H9 (cell line): ENCODE results near the gene TOP3B. TPM values are rescaled to one million over a fixed set of nuclear protein-coding genes. Genes with fewer than 3 reads are reported as not detected.
A peak's percentile ranks its signal among the peaks of the same experiment; 100 is the strongest.

Experiments used
- DNase-seq: peaks from one replicate; pipeline ENCODE4 v3.0.0-alpha.2; 2017
- H2AFZ ChIP-seq: one replicate; pipeline ENCODE4 v1.6.1; 2013; ENCODE audit warnings: mild to moderate bottlenecking, low read length, control low read depth, moderate library complexity
- H2AK5ac ChIP-seq: 2 replicates; pipeline ENCODE4 v1.6.1; 2013; ENCODE audit warnings: low read length, control low read depth, mixed read lengths; ENCODE audit not compliant: insufficient read length
- H2BK120ac ChIP-seq: one replicate; pipeline ENCODE4 v1.6.1; 2013; ENCODE audit warnings: low read depth, mild to moderate bottlenecking, low read length, control low read depth, inconsistent platforms; ENCODE audit not compliant: poor library complexity, severe bottlenecking
- H2BK12ac ChIP-seq: 2 replicates; pipeline ENCODE4 v1.6.1; 2013; ENCODE audit warnings: low read length, control low read depth, mixed read lengths, low read depth; ENCODE audit not compliant: insufficient read length
- H2BK15ac ChIP-seq: 2 replicates; pipeline ENCODE4 v1.6.1; 2013; ENCODE audit warnings: low read depth, low read length, control low read depth
- H2BK20ac ChIP-seq: one replicate; pipeline ENCODE4 v1.6.1; 2013; ENCODE audit warnings: low read depth, mild to moderate bottlenecking, low read length, control low read depth, inconsistent platforms; ENCODE audit not compliant: poor library complexity, severe bottlenecking
- H2BK5ac ChIP-seq: 2 replicates; pipeline ENCODE4 v1.6.1; 2013; ENCODE audit warnings: low read length, control low read depth, mixed read lengths; ENCODE audit not compliant: insufficient read length
- H3K14ac ChIP-seq: 2 replicates; pipeline ENCODE4 v1.6.1; 2013; ENCODE audit warnings: low read length, control low read depth; ENCODE audit not compliant: insufficient read depth
- H3K18ac ChIP-seq: 2 replicates; pipeline ENCODE4 v1.6.1; 2013; ENCODE audit warnings: low read depth, mild to moderate bottlenecking, mixed read lengths, low read length, control low read depth; ENCODE audit not compliant: insufficient read length
- H3K23ac ChIP-seq: 2 replicates; pipeline ENCODE4 v1.6.1; 2013; ENCODE audit warnings: low read length, control low read depth, mixed read lengths, low read depth; ENCODE audit not compliant: insufficient read length
- H3K23me2 ChIP-seq: 2 replicates; pipeline ENCODE4 v1.6.1; 2013; ENCODE audit warnings: low read depth, mild to moderate bottlenecking, mixed read lengths, low read length, control low read depth; ENCODE audit not compliant: insufficient read length, poor library complexity, severe bottlenecking
- H3K27ac ChIP-seq: 2 replicates; pipeline ENCODE4 v1.5.1; 2013; ENCODE audit warnings: low read length, control low read depth, mixed read lengths, low read depth; ENCODE audit not compliant: insufficient read length
- H3K27me3 ChIP-seq: 2 replicates; pipeline ENCODE4 v1.6.1; 2013; ENCODE audit warnings: low read length, control low read depth, inconsistent platforms; ENCODE audit not compliant: insufficient read depth
- H3K4ac ChIP-seq: 2 replicates; pipeline ENCODE4 v1.6.1; 2013; ENCODE audit warnings: low read depth, mild to moderate bottlenecking, control low read depth, inconsistent platforms, low read length, moderate library complexity
- H3K4me1 ChIP-seq: 2 replicates; pipeline ENCODE4 v1.6.1; 2013; ENCODE audit warnings: low read length, control low read depth, inconsistent platforms; ENCODE audit not compliant: insufficient read depth
- H3K4me2 ChIP-seq: 2 replicates; pipeline ENCODE4 v1.6.1; 2013; ENCODE audit warnings: low read length, control low read depth, mixed read lengths; ENCODE audit not compliant: insufficient read length, insufficient read depth
- H3K56ac ChIP-seq: 2 replicates; pipeline ENCODE4 v1.6.1; 2013; ENCODE audit warnings: low read depth, mild to moderate bottlenecking, mixed read lengths, low read length, control low read depth; ENCODE audit not compliant: insufficient read length
- H3K79me1 ChIP-seq: 2 replicates; pipeline ENCODE4 v1.6.1; 2013; ENCODE audit warnings: low read depth, mild to moderate bottlenecking, moderate library complexity, low read length, control low read depth, inconsistent platforms; ENCODE audit not compliant: insufficient read depth, poor library complexity, severe bottlenecking
- H3K79me2 ChIP-seq: 2 replicates; pipeline ENCODE4 v1.6.1; 2013; ENCODE audit warnings: low read length, control low read depth, inconsistent platforms; ENCODE audit not compliant: insufficient read depth
- H3K9ac ChIP-seq: 2 replicates; pipeline ENCODE4 v1.6.1; 2013; ENCODE audit warnings: low read length, control low read depth, mixed read lengths; ENCODE audit not compliant: insufficient read length; ENCODE audit errors: extremely low read depth
- H3K9me3 ChIP-seq: one replicate; pipeline ENCODE4 v1.6.1; 2013; ENCODE audit warnings: low read depth, low read length, inconsistent platforms; ENCODE audit not compliant: control insufficient read depth
- H3T11ph ChIP-seq: one replicate; pipeline ENCODE4 v1.6.1; 2013; ENCODE audit warnings: mild to moderate bottlenecking, low read length, control low read depth, inconsistent platforms
- H4K20me1 ChIP-seq: one replicate; pipeline ENCODE4 v1.6.1; 2013; ENCODE audit not compliant: control insufficient read depth, insufficient read length, insufficient read depth
- H4K5ac ChIP-seq: 2 replicates; pipeline ENCODE4 v1.6.1; 2013; ENCODE audit warnings: low read depth, mild to moderate bottlenecking, mixed read lengths, low read length, control low read depth; ENCODE audit not compliant: insufficient read length
- H4K8ac ChIP-seq: replicated peaks from 2 replicates; pipeline ENCODE4 v1.6.1; 2013; ENCODE audit warnings: low read length, control low read depth, mixed read lengths, low read depth; ENCODE audit not compliant: insufficient read length
- H4K91ac ChIP-seq: 2 replicates; pipeline ENCODE4 v1.6.1; 2013; ENCODE audit warnings: low read depth, mild to moderate bottlenecking, moderate library complexity, mixed read lengths, low read length, control low read depth; ENCODE audit not compliant: insufficient read length
- H3K27ac Mint-ChIP-seq, 3 experiments: 2 replicates in 2 of 3; 3 replicates in 1 of 3; pipeline ENCODE4 v1.8.0; 2020 to 2021; ENCODE audit warnings: mixed read lengths in 3 of 3, mild to moderate bottlenecking in 1 of 3, moderate library complexity in 1 of 3
- H3K27me3 Mint-ChIP-seq: 2 replicates; pipeline ENCODE4 v1.8.0; 2021; ENCODE audit warnings: low read depth, mild to moderate bottlenecking, moderate library complexity, mixed read lengths
- H3K36me3 Mint-ChIP-seq, 3 experiments: 2 replicates in 2 of 3; 3 replicates in 1 of 3; pipeline ENCODE4 v1.8.0; 2020 to 2021; ENCODE audit warnings: low read depth in 3 of 3, mixed read lengths in 3 of 3; ENCODE audit not compliant: insufficient read depth in 1 of 3
- H3K4me1 Mint-ChIP-seq, 2 experiments: 2 replicates each; pipeline ENCODE4 v1.8.0; 2020; ENCODE audit warnings: mixed read lengths in 2 of 2
- H3K4me3 Mint-ChIP-seq, 2 experiments: 2 replicates in 1 of 2; 3 replicates in 1 of 2; pipeline ENCODE4 v1.8.0; 2020 to 2021; ENCODE audit warnings: mild to moderate bottlenecking in 2 of 2, mixed read lengths in 2 of 2, moderate library complexity in 1 of 2
- H3K9me3 Mint-ChIP-seq, 2 experiments: 2 replicates in 1 of 2; 3 replicates in 1 of 2; pipeline ENCODE4 v1.8.0; 2020; ENCODE audit warnings: mild to moderate bottlenecking in 2 of 2, mixed read lengths in 2 of 2, moderate library complexity in 1 of 2
- WGBS: extraction: QIAGEN DNeasy Blood & Tissue Kit; methylation state at CpG from one replicate; pipeline ENCODE4 v1.1.7; 2013; ENCODE audit warnings: missing lambda C conversion rate, low lambda C conversion rate, mixed read lengths; ENCODE audit not compliant: insufficient read length; ENCODE audit errors: extremely low coverage; 5-methylcytosine and 5-hydroxymethylcytosine counted together
- total RNA-seq: library from RNA; stranded (reverse); gene quantifications from 2 replicates; pipeline ENCODE4 v1.2.1, GENCODE V29; 2021
- TF ChIP-seq, protein P1 (sequence below): fragments of 200-600 bp; sonication (generic); conservative IDR thresholded peaks from 3 replicates; pipeline ENCODE4 v1.8.0; 2021; ENCODE audit warnings: antibody characterized with exemption, mild to moderate bottlenecking

The TOP3B gene
- total RNA-seq, 1 experiment from 2014 or later, result 55.2 TPM

DNA sequence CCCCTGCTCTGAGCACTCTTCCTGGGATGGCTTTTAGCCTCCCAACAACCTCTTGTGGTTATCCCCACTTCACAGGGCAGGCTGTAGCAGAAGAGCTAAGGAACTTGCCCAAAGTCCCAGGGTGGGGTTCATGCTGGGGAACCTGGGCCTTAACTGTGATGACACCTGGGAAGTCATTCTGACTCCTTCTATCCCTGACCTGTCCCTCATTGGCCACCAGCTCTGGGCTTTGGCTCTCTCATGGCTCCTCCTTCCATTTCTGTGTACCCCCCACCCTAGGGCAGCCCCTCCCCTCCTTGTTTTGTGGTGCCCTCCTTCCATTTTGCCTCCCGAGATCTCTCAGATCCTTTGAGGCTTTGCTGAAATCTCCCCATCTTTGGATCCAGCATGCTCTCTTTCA is 32.6 kb downstream of the TOP3B start:
- Histone ChIP-seq H3K4ac (no peak overlapping the region), H2BK12ac (no peak overlapping the region), H2BK20ac (no peak overlapping the region), H4K8ac (no peak overlapping the region), H4K20me1 (no peaks in the 10 kb centered on the region), H3K9me3 (no peaks in the 10 kb centered on the region), H4K5ac (no peak overlapping the region), H2BK15ac (no peak overlapping the region), H3K23ac (no peak overlapping the region), H3K27me3 (no peaks in the 10 kb centered on the region; the same call in 1 of the 2 replicates), H2AFZ (no peak overlapping the region), H4K91ac (no peak overlapping the region), H3K79me1 (no peaks in the 10 kb centered on the region), H3K27ac (no peak overlapping the region), H3K79me2 (no peaks in the 10 kb centered on the region), H3T11ph (no peak overlapping the region), H2AK5ac (no peak overlapping the region), H3K4me2 (no peak overlapping the region), H3K9ac (no peak overlapping the region), H3K23me2 (peaks cover 3% of the 10 kb centered on the region), H2BK5ac (no peak overlapping the region), H3K14ac (no peak overlapping the region), H3K56ac (no peak overlapping the region), H2BK120ac (no peak overlapping the region), H3K18ac (no peak overlapping the region), H3K4me1 (peaks cover 2% of the 10 kb centered on the region; the same call in 1 of the 2 replicates)
- no peak for DNase-seq
- Mint-ChIP-seq H3K36me3 (peaks cover 3 to 9% (median 8%) of the 10 kb centered on the region in 3 experiments), H3K4me1 (peaks cover 15 to 27% of the 10 kb centered on the region in 2 experiments), H3K4me3 (no peak overlapping the region), H3K27me3 (peaks cover 28% of the 10 kb centered on the region), H3K27ac (peak overlapping the region in 1 of 3 experiments; percentile 56; a peak in 1 of 7 replicates), H3K9me3 (peaks cover 0 to 4% of the 10 kb centered on the region in 2 experiments; a peak in 3 of 5 replicates)
- no CpG with 5 or more reads among the region's 1 CpG for WGBS
- TF ChIP-seq, protein P1, sequence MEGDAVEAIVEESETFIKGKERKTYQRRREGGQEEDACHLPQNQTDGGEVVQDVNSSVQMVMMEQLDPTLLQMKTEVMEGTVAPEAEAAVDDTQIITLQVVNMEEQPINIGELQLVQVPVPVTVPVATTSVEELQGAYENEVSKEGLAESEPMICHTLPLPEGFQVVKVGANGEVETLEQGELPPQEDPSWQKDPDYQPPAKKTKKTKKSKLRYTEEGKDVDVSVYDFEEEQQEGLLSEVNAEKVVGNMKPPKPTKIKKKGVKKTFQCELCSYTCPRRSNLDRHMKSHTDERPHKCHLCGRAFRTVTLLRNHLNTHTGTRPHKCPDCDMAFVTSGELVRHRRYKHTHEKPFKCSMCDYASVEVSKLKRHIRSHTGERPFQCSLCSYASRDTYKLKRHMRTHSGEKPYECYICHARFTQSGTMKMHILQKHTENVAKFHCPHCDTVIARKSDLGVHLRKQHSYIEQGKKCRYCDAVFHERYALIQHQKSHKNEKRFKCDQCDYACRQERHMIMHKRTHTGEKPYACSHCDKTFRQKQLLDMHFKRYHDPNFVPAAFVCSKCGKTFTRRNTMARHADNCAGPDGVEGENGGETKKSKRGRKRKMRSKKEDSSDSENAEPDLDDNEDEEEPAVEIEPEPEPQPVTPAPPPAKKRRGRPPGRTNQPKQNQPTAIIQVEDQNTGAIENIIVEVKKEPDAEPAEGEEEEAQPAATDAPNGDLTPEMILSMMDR, result no peak
